Measurements from ENCODE around the gene MRPL11. TPM values are rescaled to one million over a fixed set of nuclear protein-coding genes. Genes with fewer than 3 reads are reported as not detected.

MRPL11 gene
- total and polyA plus RNA-seq, 2 donors (not counting 1 experiment from before 2014, with no cell fraction given), result 25.5 to 26.7 TPM

DNA sequence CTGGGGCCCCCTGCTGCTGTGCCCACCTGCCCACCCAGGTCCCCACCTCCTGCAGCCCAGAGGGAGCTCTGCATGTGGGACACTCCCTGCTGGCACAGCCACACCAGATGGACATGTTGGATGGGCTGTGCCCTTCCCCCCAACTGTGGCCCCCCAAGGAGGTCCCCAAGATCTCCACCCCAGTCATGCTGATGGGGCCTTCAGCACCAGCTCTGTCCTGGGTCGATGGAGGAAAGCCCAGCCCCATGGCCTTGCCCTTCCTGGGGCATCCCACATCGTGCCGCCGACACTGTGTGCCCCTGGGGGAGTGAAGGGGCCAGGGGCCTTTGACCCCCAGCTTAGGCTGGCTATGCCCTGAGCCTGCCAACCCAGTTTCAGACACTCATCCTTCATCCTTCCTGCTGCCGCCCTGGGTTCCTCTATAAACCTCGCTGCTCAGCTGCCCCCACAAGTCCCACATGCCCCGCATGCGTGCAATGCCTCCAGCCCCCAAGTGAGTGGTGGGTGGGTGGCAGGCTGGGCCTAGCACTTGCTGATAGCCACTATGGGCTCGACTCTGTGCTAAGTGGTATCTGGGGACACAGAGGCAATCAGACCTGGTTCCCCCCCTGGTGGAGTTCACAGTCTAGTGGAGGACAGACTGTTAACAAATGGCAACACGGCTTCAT, 37.7 kb upstream of the MRPL11 start:
- no peaks in the 10 kb centered on the region for H3K27me3 Mint-ChIP-seq
- whole genome bisulfite sequencing (ENCODE audit: insufficient coverage), result 99% methylated on average over 9 of the region's 10 CpGs
- POLR2A ChIA-PET, result no interaction called here
- CTCF ChIA-PET, result interaction anchor here (1.1 kb wide), 1 partner anchor 67 kb away, joined by 3 read pairs; no protein-coding TSS in a partner anchor
- Histone ChIP-seq H3K36me3 (replicated peaks in 1 of 2; ENCODE audit: control extremely low read depth in 1 of 2, control insufficient read depth in 1 of 2, extremely low read depth in 1 of 2, insufficient read depth in 2 of 2, low read length in 1 of 2) (no peaks in the 10 kb centered on the region), H2AFZ (ENCODE audit: insufficient read depth, low read depth, low read length, poor library complexity, severe bottlenecking) (no peak overlapping the region), H3K79me2 (ENCODE audit: control insufficient read depth, insufficient read depth, low read length) (peaks cover 12% of the 10 kb centered on the region), H3K27ac (ENCODE audit: low read length in 2 of 2) (no peak overlapping the region), H3K9me3 (ENCODE audit: control extremely low read depth in 1 of 3, control insufficient read depth in 2 of 3, insufficient read depth in 1 of 3, low read length in 2 of 3) (no peaks in the 10 kb centered on the region), H3K4me3 (ENCODE audit: control extremely low read depth in 1 of 5, extremely low read depth in 1 of 5, insufficient read depth in 1 of 5, low read depth in 2 of 5, low read length in 4 of 5) (no peak overlapping the region), H3K4me2 (replicated peaks; ENCODE audit: low read depth, low read length, poor library complexity, severe bottlenecking) (no peak overlapping the region), H3K4me1 (ENCODE audit: control insufficient read depth in 2 of 2, insufficient read depth in 2 of 2, low read length in 2 of 2) (peaks cover 10 to 20% of the 10 kb centered on the region in 2 donors), H4K20me1 (ENCODE audit: control insufficient read depth, insufficient read depth, low read length, poor library complexity, severe bottlenecking) (no peaks in the 10 kb centered on the region), H3K9ac (ENCODE audit: low read length) (no peak overlapping the region), H3K27me3 (replicated peaks in 1 of 4; ENCODE audit: control extremely low read depth in 1 of 4, control insufficient read depth in 3 of 4, insufficient read depth in 4 of 4, low read length in 3 of 4) (no peaks in the 10 kb centered on the region)
- TF ChIP-seq, protein P1, sequence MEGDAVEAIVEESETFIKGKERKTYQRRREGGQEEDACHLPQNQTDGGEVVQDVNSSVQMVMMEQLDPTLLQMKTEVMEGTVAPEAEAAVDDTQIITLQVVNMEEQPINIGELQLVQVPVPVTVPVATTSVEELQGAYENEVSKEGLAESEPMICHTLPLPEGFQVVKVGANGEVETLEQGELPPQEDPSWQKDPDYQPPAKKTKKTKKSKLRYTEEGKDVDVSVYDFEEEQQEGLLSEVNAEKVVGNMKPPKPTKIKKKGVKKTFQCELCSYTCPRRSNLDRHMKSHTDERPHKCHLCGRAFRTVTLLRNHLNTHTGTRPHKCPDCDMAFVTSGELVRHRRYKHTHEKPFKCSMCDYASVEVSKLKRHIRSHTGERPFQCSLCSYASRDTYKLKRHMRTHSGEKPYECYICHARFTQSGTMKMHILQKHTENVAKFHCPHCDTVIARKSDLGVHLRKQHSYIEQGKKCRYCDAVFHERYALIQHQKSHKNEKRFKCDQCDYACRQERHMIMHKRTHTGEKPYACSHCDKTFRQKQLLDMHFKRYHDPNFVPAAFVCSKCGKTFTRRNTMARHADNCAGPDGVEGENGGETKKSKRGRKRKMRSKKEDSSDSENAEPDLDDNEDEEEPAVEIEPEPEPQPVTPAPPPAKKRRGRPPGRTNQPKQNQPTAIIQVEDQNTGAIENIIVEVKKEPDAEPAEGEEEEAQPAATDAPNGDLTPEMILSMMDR (IDR thresholded peaks at IDR 0.05), result no peak
- TF ChIP-seq EZH2 (IDR thresholded peaks at IDR 0.05; ENCODE audit: borderline replicate concordance, insufficient read depth, low read depth, low read length, poor library complexity, severe bottlenecking), result no peak
- intact Hi-C loops (cut with micrococcal nuclease), result no loop called here
- ATAC-seq (ENCODE audit: low read depth) (no peak), DNase-seq (no peak)
- H3K4me1 Mint-ChIP-seq, result peaks cover 20% of the 10 kb centered on the region
- peak overlapping the region; percentile 55 for H3K4me3 Mint-ChIP-seq
- H3K9me3 Mint-ChIP-seq (ENCODE audit: insufficient read depth), result no peaks in the 10 kb centered on the region
- no peak overlapping the region for H3K27ac Mint-ChIP-seq

DNA sequence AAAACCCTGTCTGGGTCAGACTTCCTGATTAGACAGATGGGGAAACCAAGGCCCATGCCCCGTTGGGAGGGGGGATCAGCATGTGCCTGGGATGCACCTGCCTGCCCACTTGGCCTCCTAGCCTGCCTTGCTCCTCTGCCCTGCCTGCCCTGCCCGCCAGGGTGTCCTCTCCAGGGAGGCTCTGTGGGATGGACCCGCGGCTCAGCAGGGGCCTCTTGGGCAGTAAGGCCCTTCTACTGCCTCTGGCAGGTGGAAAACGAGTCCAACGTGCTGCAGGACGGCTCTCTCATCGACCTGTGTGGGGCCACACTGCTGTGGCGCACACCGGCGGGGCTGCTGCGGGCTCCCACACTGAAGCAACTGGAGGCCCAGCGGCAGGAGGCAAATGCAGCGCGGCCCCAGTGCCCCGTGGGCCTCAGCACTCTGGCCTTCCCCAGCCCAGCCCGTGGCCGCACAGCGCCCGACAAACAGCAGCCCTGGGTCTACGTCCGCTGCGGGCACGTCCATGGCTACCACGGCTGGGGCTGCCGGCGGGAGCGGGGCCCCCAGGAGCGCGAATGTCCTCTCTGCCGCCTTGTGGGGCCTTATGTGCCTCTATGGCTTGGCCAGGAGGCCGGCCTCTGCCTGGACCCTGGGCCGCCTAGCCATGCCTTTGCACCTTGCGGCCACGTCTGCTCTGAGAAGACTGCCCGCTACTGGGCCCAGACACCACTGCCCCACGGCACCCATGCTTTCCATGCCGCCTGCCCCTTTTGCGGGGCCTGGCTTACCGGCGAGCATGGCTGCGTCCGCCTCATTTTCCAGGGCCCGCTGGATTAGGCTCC, 36.9 kb upstream of the MRPL11 start:
- H3K27ac Mint-ChIP-seq, result no peak overlapping the region
- no peaks in the 10 kb centered on the region for H3K9me3 ChIP-seq (ENCODE audit: control extremely low read depth in 1 of 3, control insufficient read depth in 2 of 3, insufficient read depth in 1 of 3, low read length in 2 of 3)
- 96% methylated on average over 44 of the region's 44 CpGs for WGBS (ENCODE audit: insufficient coverage)
- H3K27me3 ChIP-seq (replicated peaks in 1 of 4; ENCODE audit: control extremely low read depth in 1 of 4, control insufficient read depth in 3 of 4, insufficient read depth in 4 of 4, low read length in 3 of 4), result no peaks in the 10 kb centered on the region
- CTCF ChIA-PET, result interaction anchor here (1.1 kb wide), 1 partner anchor 67 kb away, joined by 3 read pairs; no protein-coding TSS in a partner anchor
- peaks cover 6% of the 10 kb centered on the region for H3K79me2 ChIP-seq (ENCODE audit: control insufficient read depth, insufficient read depth, low read length)
- no peak for ATAC-seq (ENCODE audit: low read depth)
- H2AFZ ChIP-seq (ENCODE audit: insufficient read depth, low read depth, low read length, poor library complexity, severe bottlenecking), result no peak overlapping the region
- no peak overlapping the region for H3K9ac ChIP-seq (ENCODE audit: low read length)
- no peak for DNase-seq
- H3K27me3 Mint-ChIP-seq, result no peaks in the 10 kb centered on the region
- H3K4me1 ChIP-seq (ENCODE audit: control insufficient read depth in 2 of 2, insufficient read depth in 2 of 2, low read length in 2 of 2), result peaks cover 6 to 13% of the 10 kb centered on the region in 2 donors
- H4K20me1 ChIP-seq (ENCODE audit: control insufficient read depth, insufficient read depth, low read length, poor library complexity, severe bottlenecking), result no peaks in the 10 kb centered on the region
- intact Hi-C loops (cut with micrococcal nuclease), result no loop called here
- H3K4me3 Mint-ChIP-seq, result no peak overlapping the region
- H3K4me2 ChIP-seq (replicated peaks; ENCODE audit: low read depth, low read length, poor library complexity, severe bottlenecking), result no peak overlapping the region
- H3K36me3 ChIP-seq (replicated peaks in 1 of 2; ENCODE audit: control extremely low read depth in 1 of 2, control insufficient read depth in 1 of 2, extremely low read depth in 1 of 2, insufficient read depth in 2 of 2, low read length in 1 of 2), result no peaks in the 10 kb centered on the region
- POLR2A ChIA-PET, result no interaction called here
- H3K9me3 Mint-ChIP-seq (ENCODE audit: insufficient read depth), result no peaks in the 10 kb centered on the region
- TF ChIP-seq, protein P1 (IDR thresholded peaks at IDR 0.05), result no peak
- no peak for TF ChIP-seq EZH2 (IDR thresholded peaks at IDR 0.05; ENCODE audit: borderline replicate concordance, insufficient read depth, low read depth, low read length, poor library complexity, severe bottlenecking)
- H3K27ac ChIP-seq (ENCODE audit: low read length in 2 of 2), result no peak overlapping the region
- peaks cover 16% of the 10 kb centered on the region for H3K4me1 Mint-ChIP-seq
- H3K4me3 ChIP-seq (ENCODE audit: control extremely low read depth in 1 of 5, extremely low read depth in 1 of 5, insufficient read depth in 1 of 5, low read depth in 2 of 5, low read length in 4 of 5), result no peak overlapping the region
